Measurements from ENCODE around the gene ID3.
"Not testable (repeated sequence)": the region's sequence is repeated elsewhere in the genome, so short reads cannot be mapped to it uniquely, and the experiment has no call there.

ID3 gene

GRCh38 chr1:23588749-23589548, 29.6 kb upstream of the ID3 start:
- H3K4me3 ChIP-seq (ENCODE audit: low read depth, low read length), result no peak overlapping the region
- TF ChIP-seq CTCF (IDR thresholded peaks at IDR 0.05; ENCODE audit: low read depth, low read length, missing control alignments), result no peak
- no peak for DNase-seq (ENCODE audit: low read depth)
- in situ Hi-C loops (cut with HindIII; ENCODE audit: low sequenced_read_pairs), result no loop called here

DNA sequence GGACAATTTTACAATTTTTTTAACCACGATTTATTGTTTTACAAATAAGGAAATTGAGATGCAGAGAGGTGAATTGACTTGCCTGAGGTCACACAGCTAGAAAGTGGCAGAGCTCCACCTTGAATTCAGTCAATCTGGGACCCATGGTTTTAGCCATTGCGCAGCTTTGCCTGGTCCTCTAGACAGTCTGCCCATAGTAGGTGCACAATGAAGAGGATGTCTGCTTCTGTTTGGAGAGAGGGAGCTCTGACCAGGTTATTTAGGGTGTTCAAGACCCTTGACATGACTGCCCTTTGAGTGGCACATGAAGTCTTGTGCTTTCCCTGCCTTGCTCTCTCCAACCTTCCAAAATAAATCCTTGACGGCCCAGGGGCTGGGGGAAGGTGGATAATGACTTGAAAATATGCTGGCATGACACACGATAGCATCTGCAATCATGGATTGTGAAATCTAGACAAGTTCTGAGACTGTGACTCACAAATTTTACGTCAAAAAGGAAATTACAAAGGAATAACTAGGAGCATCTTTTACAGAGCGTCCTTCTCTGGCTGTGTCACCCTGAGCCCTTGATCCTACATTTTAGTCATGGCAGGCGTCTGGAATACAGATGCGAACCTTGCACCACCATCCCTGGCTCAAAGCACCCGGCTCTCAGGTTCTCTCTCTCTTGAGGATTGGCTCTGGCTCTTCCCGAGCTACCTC, 26.2 kb upstream of the ID3 start:
- no peak overlapping the region for H3K4me3 ChIP-seq (ENCODE audit: low read depth, low read length)
- in situ Hi-C loops (cut with HindIII; ENCODE audit: low sequenced_read_pairs), result no loop called here
- peak; percentile 78 for DNase-seq (ENCODE audit: low read depth)
- TF ChIP-seq CTCF (IDR thresholded peaks at IDR 0.05; ENCODE audit: low read depth, low read length, missing control alignments), result no peak

GRCh38 chr1:23583727-23584126, 24.4 kb upstream of the ID3 start:
- in situ Hi-C loops (cut with HindIII; ENCODE audit: low sequenced_read_pairs); H3K4me3 ChIP-seq (ENCODE audit: low read depth, low read length); DNase-seq (ENCODE audit: low read depth): not testable (repeated sequence)

GRCh38 chr1:23582820-23583219, 23.5 kb upstream of the ID3 start:
- DNase-seq (ENCODE audit: low read depth), result no peak
- in situ Hi-C loops (cut with HindIII; ENCODE audit: low sequenced_read_pairs), result no loop called here
- H3K4me3 ChIP-seq (ENCODE audit: low read depth, low read length), result no peak overlapping the region
- TF ChIP-seq CTCF (IDR thresholded peaks at IDR 0.05; ENCODE audit: low read depth, low read length, missing control alignments), result no peak

GRCh38 chr1:23581219-23581618, 21.9 kb upstream of the ID3 start:
- in situ Hi-C loops (cut with HindIII; ENCODE audit: low sequenced_read_pairs), result no loop called here
- DNase-seq (ENCODE audit: low read depth), result no peak
- no peak overlapping the region for H3K4me3 ChIP-seq (ENCODE audit: low read depth, low read length)
- TF ChIP-seq CTCF (IDR thresholded peaks at IDR 0.05; ENCODE audit: low read depth, low read length, missing control alignments), result no peak

- no peak for TF ChIP-seq CTCF (IDR thresholded peaks at IDR 0.05; ENCODE audit: low read depth, low read length, missing control alignments)
- in situ Hi-C loops (cut with HindIII; ENCODE audit: low sequenced_read_pairs), result no loop called here
- DNase-seq (ENCODE audit: low read depth), result no peak
- no peak overlapping the region for H3K4me3 ChIP-seq (ENCODE audit: low read depth, low read length)
Measured at GRCh38 chr1:23578997-23579363, 19.7 kb upstream of the ID3 start.

- in situ Hi-C loops (cut with HindIII; ENCODE audit: low sequenced_read_pairs), result no loop called here
- no peak for DNase-seq (ENCODE audit: low read depth)
- no peak for TF ChIP-seq CTCF (IDR thresholded peaks at IDR 0.05; ENCODE audit: low read depth, low read length, missing control alignments)
- H3K4me3 ChIP-seq (ENCODE audit: low read depth, low read length), result no peak overlapping the region
Measured at GRCh38 chr1:23578311-23578996, 19.2 kb upstream of the ID3 start.
